GM10266 (cell line): ENCODE data around the gene ARPC5.

Source experiments
- DNase-seq: peaks from one replicate; pipeline ENCODE4 v3.0.0; 2012; ENCODE audit errors: extremely low spot score
- CTCF ChIP-seq: IDR thresholded peaks from 2 replicates; pipeline ENCODE4 v1.5.1; 2012; ENCODE audit warnings: mild to moderate bottlenecking, low read depth; ENCODE audit not compliant: control insufficient read depth, insufficient read depth; ENCODE audit errors: missing control alignments

ARPC5 gene

GRCh38 chr1:183609759-183610452 is 25.7 kb downstream of the ARPC5 start:
- DNase-seq = no peak
- TF ChIP-seq CTCF = no peak

GRCh38 chr1:183609313-183609712 is 26.3 kb downstream of the ARPC5 start:
- no peak for DNase-seq
- TF ChIP-seq CTCF = peak; percentile 50

- TF ChIP-seq CTCF = no peak
These were observed 28.1 kb downstream of the ARPC5 start for GRCh38 chr1:183607322-183607980.

GRCh38 chr1:183605904-183606303 is 29.7 kb downstream of the ARPC5 start:
- no peak for TF ChIP-seq CTCF
- no peak for DNase-seq

More at GRCh38 chr1:183607322-183607980, 28.1 kb downstream of the ARPC5 start:
- no peak for DNase-seq

- no peak for DNase-seq
- no peak for TF ChIP-seq CTCF
These were observed 30.8 kb downstream of the ARPC5 start for GRCh38 chr1:183604815-183605214.

- peak; percentile 56 for DNase-seq
- no peak for TF ChIP-seq CTCF
These were observed 31.4 kb downstream of the ARPC5 start for GRCh38 chr1:183604038-183604808.
